NCI-H82 treated with DMSO at 0.1 percent for 48 hours (cell line): ENCODE results near the gene TM9SF4.
"Not testable (repeated sequence)": the region's sequence is repeated elsewhere in the genome, so short reads cannot be mapped to it uniquely, and the experiment has no call there.

Experiments
- DNase-seq: peaks from one replicate; lab custom pipeline; 2025; ENCODE audit not compliant: unreplicated experiment; lab: John Stamatoyannopoulos, UW

Gene TM9SF4

DNA sequence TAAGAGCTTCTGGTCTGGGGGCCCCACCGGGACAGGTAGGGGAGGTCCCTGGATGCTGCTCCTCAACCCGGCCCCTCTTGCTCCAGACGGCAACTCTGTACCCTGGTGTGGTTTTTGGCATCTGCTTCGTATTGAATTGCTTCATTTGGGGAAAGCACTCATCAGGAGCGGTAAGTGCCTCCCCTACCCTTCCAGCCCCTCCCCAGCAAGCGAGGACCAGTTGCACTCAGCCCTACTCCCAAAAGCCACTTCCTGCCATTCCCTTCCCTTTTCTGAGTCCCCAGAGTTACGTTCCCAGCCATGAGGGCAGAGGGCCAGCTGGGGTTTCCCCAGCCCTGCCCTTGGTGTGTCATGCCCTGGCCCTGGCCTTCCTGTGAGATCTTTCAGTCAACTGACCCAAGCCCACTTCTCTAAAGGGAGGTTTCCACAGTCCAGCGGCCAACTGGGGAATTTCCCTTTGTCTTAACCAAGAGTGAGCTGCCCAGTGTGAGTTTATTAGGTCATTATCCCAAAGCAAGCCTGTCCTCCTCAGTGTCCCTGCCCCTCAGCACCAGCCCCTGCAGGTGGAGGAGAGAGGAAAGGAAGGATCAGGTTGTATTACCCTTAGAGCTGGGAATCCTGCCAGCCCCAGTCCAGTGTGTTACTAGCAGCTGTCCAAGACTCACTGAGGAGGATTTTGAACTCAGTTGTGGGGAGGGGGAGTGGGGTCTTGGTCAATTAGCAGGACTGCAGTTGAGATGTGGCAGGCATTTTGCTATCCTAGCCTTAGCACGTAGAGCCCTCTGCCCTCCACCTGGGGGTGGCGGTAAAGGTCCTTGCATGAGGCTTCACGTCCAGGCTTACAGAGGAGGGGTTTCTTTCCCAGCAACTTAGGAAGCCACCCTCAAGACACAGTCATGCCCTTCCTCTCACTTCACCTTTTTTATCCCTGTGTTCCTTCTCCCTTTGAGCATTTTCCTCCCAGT lies 45.8 kb downstream of the TM9SF4 start:
- DNase-seq: peak; percentile 29

DNA sequence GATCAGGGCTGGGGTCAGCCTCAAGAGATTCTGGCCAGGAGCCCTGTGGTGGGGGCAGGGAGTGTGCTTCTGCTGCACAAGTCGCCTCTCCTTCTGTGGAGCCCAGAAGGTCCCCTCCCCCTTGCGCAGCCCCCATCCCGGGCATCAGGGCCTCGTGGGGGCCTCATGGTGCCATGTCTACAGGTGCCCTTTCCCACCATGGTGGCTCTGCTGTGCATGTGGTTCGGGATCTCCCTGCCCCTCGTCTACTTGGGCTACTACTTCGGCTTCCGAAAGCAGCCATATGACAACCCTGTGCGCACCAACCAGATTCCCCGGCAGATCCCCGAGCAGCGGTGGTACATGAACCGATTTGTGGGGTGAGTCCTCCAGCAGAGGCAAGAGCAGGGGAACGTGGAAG lies 48.1 kb downstream of the TM9SF4 start:
- no peak for DNase-seq

DNA sequence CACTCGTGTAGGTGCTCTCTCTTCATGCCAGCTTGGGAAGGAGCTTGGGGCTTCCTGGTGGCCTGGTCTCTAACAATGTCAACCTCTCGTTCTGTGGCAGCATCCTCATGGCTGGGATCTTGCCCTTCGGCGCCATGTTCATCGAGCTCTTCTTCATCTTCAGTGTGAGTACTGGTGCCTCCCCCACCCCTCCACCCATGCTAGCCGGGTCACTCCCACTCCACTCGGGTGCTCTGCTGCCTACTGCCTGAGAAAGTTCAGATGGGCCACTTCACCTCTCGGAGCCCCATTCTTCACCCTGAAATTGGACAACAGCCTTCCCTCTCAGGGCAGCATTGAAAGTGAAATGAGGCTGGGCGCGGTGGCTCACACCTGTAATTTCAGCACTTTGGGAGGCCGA lies 48.8 kb downstream of the TM9SF4 start:
- DNase-seq: no peak

DNA sequence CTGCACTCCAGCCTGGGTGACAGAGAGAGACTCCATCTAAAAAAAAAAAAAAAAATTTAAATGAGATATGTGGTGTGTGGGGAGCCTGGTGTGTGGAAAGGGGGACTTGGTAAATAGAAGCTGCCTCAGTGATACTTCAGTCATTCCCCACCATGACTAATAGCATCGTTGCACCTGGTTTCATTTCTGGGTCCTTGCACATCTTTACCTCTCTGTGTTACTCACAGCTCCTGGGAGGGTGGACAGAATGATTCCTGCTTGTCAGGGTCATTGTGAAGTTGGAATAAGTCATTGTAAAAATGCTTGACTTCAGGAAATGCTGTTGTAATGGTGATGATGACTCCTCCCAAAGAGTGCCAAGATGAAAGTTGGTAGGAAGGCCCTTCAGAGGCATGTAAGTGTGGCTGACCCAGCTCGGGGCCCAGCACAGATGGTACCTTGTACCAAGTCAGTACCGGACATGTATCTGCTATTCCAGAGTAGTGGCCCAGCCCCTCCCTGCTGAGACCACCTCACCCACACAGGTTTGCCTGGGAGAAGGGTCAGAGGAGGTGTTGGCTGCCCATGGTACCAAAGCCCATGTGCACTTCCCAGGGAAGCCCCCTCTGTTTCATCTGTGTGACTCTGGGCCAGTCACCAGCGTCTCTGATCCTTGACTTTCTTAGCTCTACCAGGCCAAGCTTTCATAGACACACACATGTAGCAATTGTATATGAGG lies 49.6 kb downstream of the TM9SF4 start:
- DNase-seq: no peak

DNA sequence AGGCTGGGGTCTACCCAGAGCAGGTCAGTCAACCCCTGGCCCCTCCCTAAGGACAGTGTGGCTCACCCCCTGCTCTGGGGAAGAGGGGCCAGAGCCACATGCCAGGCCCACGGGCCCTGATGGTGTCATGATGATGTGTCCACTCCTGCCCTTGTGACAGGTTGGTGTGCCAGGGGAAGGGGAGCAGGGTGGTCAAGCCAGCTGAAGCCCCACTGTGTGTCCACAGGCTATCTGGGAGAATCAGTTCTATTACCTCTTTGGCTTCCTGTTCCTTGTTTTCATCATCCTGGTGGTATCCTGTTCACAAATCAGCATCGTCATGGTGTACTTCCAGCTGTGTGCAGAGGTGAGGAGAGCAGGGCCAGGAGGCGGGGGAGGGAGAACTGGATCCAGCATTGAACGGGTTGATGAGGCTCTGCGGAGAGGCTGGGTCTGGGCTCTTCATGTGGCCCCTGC lies 50.3 kb downstream of the TM9SF4 start:
- no peak for DNase-seq

DNA sequence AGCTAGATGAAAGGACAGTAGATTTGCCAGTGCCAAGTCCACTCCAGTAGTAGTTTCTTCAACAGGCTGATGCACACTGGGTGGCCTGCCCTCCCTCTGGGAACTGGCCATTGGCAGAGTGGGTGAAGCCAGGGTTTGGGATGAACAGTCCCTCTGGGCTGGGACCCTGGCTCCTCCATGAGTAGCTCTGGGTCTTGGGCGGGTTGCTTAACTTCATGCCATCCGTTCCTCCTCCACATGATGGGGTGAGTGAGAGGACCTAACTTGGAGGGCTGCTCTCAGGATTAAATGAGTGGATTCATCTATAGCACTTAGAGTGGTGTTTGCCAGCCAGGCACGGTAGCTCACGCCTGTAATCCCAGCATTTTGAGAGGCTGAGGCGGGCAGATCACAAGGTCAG lies 50.8 kb downstream of the TM9SF4 start:
- DNase-seq: no peak

DNA sequence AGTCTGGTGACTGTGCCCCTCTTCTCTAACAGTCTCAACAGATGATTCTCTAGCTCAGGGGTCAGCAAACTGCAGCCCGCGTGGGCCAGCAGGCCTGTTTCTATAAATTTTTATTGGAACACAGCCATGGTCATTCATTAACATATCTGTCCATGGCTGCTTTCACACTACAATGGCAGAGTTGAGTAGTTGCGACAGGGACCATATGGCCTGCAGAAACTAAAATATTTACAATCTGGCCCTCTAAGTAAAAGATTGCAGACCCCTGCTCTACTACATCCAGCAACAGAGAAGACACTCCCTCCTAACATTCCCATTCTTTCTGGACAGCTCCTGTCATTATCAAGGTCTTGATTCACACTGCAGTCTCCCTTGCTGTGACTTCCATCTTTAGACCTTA lies 52.8 kb downstream of the TM9SF4 start:
- DNase-seq: no peak

DNA sequence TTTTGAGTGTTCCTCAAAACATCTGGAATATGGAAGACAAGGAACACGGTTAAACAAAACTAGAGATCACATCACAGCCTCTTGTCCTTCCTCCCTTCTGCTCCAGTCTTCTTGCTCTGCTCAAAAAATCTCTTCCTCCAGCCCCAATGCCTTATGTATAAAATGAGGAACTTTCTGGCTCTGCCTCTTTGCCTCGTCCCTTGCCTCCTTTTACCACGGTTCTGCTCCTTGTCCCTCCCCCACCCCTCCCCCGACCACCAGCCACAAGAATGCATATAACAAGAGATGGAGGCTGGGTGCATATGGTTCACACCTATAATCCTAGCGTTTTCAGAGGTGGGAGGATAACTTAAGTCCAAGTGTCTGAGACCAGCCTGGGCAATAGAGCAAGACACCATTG lies 54.4 kb downstream of the TM9SF4 start:
- no peak for DNase-seq

DNA sequence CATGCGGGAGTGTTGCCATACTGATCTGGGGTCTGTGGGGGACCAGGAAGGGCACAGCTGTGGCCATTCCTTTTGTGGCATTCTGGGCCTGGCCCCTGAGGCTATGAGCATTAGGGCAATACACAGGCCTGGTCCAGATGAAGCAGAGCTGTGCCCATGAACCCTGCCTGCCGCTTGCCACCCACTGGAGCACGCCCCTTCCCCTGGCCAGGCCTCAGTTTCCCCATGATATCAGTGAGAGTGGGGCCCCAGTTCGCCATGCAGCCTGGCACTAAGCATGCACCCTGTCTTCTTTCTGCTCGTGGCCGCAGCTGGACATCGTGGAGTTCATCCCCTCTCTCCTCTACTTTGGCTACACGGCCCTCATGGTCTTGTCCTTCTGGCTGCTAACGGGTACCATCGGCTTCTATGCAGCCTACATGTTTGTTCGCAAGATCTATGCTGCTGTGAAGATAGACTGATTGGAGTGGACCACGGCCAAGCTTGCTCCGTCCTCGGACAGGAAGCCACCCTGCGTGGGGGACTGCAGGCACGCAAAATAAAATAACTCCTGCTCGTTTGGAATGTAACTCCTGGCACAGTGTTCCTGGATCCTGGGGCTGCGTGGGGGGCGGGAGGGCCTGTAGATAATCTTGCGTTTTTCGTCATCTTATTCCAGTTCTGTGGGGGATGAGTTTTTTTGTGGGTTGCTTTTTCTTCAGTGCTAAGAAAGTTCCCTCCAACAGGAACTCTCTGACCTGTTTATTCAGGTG lies 55.6 kb downstream of the TM9SF4 start:
- DNase-seq: no peak

DNA sequence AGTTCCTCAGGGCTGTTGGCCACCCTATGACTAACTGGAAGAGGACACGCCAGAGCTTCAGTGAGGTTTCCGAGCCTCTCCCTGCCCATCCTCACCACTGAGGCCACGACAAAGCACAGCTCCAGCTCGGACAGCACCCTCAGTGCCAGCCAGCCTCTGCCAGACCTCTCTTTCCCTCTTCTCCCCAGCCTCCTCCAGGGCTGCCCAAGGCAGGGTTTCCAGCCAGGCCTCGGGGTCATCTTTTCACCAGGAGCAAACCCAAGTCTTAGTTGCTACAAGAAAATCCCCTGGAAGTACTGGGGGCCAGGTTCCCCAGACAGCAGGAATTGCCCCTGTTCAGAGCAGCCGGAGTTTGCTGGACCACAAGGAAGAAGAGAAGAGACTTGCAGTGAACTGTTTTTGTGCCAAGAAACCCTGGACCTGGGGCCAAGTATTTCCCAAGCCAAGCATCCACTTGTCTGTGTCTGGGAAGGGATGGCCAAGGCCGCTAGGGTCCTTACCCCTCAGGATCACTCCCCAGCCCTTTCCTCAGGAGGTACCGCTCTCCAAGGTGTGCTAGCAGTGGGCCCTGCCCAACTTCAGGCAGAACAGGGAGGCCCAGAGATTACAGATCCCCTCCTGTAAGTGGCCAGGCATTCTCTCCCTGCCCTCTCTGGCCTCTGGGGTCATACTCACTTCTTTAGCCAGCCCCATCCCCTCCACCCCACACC lies 56.5 kb downstream of the TM9SF4 start:
- DNase-seq: no peak

DNA sequence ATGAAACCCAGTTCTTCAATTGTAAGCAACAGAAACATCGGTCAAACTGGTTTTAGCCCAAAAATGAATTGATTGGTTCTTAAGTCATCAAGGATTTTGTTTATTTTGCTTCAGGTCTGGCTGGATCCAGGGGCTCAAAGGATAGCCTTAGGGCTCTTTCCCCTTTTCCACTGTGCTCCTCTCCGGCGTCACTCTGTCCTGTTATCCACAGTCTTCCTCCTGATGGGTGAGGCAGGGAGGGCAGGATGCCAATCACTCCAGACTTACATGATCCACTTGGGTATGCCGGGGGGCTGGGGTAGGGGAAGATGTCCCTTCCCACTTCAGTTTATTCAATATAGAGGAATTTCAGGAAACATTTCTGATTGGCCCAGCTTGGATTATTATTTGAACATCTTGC lies 58.0 kb downstream of the TM9SF4 start:
- no peak for DNase-seq

DNA sequence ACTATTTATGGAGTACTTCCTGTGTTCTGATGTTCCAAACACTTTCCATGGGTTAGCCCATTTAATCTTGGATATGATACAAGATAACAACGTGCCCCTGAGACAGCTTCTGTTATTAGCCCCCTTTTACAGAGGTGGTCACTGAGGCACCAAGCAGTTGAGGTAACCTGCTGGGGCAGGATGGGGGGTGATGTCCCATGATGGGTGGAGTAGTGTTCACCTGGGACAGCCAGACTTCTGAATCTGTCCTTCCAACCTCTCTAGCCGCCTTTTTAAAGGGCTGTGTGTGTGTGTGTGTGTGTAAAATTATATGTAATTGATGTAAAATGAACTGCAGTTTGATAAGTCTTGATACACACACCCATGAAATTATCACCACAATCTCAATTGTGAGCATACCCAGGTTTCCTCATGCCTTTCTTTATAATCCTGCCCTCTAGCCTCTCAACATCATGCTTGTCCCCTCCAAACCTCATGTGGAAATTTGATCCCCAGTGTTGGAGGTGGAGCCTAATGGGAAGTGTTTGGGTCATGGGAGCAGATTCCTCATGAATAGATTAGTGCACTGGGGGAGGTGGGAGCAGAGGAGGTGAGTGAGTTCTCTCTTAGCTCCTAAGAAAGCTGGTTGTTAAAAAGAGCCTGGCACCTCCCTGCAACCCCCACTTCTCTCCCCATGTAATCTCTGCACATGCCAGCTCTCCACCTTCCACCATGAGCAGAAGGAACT lies 58.8 kb downstream of the TM9SF4 start:
- DNase-seq: peak; percentile 13

DNA sequence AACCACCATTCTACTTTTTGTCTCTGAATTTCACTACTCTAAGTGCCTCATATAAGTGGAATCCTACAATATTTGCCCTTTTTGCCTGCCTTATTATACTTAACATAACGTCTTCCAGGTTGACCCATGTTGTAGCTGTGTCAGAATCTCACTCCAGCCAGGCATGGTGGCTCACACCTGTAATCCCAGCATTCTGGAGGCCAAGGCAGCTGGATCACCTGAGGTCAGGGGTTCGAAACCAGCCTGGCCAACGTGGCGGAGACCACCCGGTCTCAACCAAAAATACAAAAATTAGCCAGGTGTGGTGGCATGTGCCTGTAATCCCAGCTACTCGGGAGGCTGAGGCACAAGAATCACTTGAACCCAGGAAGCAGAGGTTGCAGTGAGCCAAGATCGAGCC lies 68.2 kb downstream of the TM9SF4 start:
- not testable (repeated sequence) for DNase-seq

DNA sequence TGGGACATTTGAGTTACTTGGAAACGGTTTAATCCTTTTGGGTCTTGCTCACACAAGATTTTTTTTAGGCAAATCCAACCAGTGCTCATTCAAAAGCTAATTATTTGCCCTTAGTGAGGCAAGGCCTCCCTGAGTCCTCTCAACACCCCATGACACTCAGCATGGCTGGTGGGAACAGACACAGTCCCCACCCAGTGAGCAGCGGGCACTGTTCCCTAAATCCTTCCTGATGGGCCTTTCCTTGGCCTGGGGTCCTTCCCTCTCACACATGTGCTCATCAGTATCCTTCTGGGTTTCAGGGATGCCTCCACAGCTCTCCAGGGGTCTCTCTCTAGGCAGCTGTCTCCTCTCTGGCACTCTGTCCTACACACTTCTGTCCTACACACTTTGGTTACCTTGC lies 70.0 kb downstream of the TM9SF4 start:
- DNase-seq: no peak

DNA sequence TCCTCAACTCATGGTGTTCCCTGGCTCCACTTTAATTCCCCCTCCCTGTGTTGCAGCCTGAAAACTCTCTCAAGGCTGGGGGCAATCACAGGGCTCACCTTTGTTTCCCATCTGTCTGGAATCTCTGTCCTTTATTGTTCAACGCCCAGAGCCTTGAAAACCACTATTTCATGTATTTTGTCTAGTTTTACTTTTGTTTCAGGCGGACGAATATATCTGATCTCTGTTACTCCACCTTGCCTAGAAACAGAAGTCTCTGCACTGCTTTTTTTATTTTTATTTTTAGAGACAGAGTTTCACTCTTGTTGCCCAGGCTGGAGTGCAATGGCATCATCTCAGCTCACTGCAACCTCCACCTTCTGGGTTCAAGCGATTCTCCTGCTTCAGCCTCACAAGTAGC lies 70.4 kb downstream of the TM9SF4 start:
- DNase-seq: no peak

DNA sequence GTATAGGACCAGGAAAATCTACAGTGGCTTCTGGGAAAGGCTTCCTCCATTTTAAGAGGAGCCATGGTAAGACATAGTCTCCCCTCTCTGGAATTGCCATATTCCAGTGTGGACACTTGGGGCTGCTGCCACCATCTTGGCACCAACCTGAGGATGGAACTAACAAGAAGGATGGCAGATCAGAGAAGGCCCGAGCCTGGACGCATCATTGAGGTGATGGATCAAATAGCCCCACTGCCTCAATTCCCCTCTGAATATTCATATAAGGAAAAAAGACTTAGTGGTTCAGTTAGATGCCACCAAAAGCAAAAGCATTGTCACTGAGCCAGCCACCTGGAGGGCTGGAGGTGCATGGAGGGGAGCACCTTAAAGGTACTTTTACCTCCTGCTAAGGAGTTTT lies 72.1 kb downstream of the TM9SF4 start:
- no peak for DNase-seq

DNA sequence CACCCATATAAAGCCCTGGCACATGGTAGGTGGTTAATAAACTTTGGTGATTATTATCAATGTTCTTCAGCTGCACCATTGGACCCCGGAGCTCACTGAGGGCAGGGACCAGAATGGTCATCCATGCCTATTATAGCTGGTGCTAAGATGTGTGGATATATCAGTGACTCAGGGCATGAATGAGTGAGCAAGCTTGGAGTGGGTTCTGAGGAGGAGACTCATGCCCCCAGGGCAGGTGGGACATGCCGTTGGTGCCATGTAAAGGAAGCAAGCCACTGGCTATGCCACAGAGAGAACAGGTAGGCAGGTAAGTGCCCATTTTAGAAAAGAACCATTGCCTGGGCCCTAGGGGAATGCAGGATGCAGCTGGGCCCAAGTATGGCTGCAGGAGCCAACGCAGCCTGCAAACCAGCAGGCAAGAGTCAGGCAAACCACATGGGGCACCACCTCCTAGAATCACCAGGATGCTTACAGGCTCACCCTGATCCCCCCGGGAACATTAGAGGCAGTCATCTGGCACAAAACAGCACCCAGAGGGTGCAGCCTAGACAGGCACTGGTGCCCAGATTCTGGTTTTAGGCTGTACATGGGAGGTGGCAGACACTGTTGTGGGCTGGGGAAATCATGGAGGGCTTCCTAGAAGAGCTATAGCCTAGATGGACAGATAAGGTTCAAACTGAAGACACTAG lies 74.6 kb downstream of the TM9SF4 start:
- no peak for DNase-seq

DNA sequence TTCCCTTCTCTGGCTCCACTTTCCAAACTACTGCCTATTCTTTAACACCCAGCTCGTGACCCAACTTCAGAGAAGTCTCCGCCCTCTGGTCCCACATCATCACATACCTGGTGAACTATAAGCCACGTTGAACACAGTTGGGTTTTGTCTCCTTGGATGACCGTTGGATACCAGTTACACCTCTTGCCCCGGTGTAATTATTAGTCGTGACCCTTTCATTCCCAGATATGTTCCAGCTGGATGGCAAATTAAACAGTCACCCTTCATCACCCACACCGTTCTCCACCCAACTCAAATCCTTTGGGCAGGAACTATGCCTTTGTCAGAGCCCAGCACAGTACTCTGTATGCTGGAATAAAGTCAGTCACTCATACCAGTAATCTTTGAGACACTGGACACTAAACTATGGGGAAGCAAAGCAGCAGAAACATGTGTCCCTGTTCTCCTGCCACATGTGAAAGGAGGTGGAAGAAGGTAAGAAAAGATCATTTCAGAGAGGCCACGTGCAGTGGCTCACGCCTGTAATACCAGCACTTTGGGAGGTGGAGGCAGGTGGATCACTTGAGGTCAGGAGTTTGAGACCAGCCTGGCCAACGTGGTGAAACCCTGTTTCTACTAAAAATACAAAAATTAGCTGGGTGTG lies 75.6 kb downstream of the TM9SF4 start:
- DNase-seq: no peak

DNA sequence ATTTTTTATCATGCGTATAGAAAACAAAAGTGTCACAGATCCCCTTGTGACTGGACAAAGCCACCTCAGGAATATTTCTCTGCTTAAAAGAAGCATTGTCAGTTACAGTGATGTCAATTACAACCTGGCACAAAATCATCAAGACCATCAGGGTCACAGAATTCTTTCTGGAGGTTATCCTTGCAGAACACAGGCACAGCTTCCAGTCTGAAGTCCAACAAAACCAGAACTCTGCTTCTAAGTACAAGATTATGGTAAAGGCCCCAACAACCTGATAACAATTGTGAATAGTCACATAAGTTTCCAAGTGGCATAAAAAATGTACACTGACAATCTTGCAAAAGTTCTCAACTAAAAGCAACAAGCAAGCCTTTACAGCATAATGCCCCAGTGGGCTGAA lies 77.0 kb downstream of the TM9SF4 start:
- DNase-seq: no peak
